ENCODE results near the gene SHANK3. TPM values are rescaled to one million over a fixed set of nuclear protein-coding genes. Genes with fewer than 3 reads are reported as not detected.
A peak's percentile ranks its signal among the peaks of the same experiment; 100 is the strongest.

The SHANK3 gene
- total and polyA plus RNA-seq, 2 of the 8 experiments (the other 6 are each of a cell fraction or from before 2014, with no cell fraction given) = 1.5 to 6.0 TPM

GRCh38 chr22:50704510-50705218 is 32.0 kb downstream of the SHANK3 start:
- Histone ChIP-seq H3K27me3 (replicated peaks in 1 of 4; ENCODE audit: control insufficient read depth in 3 of 4, extremely low read depth in 1 of 4, insufficient read depth in 3 of 4, low read length in 3 of 4) (no peaks in the 10 kb centered on the region), H3K9ac (replicated peaks in 1 of 4; ENCODE audit: extremely low read depth in 1 of 4, low read depth in 3 of 4, low read length in 3 of 4) (no peak overlapping the region), H2AFZ (ENCODE audit: low read length) (no peak overlapping the region), H3K4me2 (ENCODE audit: insufficient read depth in 1 of 2, low read depth in 2 of 2, low read length in 2 of 2) (peak overlapping the region in 1 of 2 experiments; percentile 68; a peak in 2 of 4 replicates), H3K9me3 (ENCODE audit: insufficient read depth in 2 of 2, low read depth in 1 of 2, low read length in 1 of 2) (no peaks in the 10 kb centered on the region), H4K20me1 (replicated peaks in 1 of 2; ENCODE audit: control insufficient read depth in 1 of 2, insufficient read depth in 2 of 2, low read length in 2 of 2) (peaks cover 3 to 22% of the 10 kb centered on the region in 2 experiments), H2BK20ac (ENCODE audit: low read length) (no peak overlapping the region), H2BK15ac (ENCODE audit: low read length) (no peak overlapping the region; the same call in 1 of the 2 replicates), H3K79me1 (ENCODE audit: low read depth, low read length) (no peaks in the 10 kb centered on the region), H3K79me2 (ENCODE audit: control insufficient read depth in 1 of 2, insufficient read depth in 2 of 2, low read length in 2 of 2) (no peaks in the 10 kb centered on the region), H3K23ac (ENCODE audit: insufficient read length) (no peak overlapping the region), H3K36me3 (ENCODE audit: control insufficient read depth in 2 of 4, insufficient read depth in 4 of 4, low read length in 3 of 4) (no peaks in the 10 kb centered on the region), H3K4me3 (ENCODE audit: extremely low read depth in 1 of 4, insufficient read depth in 2 of 4, low read depth in 3 of 4, low read length in 4 of 4) (peak overlapping the region in 2 of 4 experiments; percentile 10 to 49; a peak in 3 of 8 replicates), H3K27ac (ENCODE audit: low read depth, low read length) (no peak overlapping the region), H4K8ac (ENCODE audit: extremely low read depth, insufficient read depth, low read length) (no peak overlapping the region; the same call in 1 of the 2 replicates), H3K56ac (replicated peaks; ENCODE audit: insufficient read length, low read depth, low read length) (no peak overlapping the region), H4K91ac (replicated peaks; ENCODE audit: insufficient read length, low read length) (no peak overlapping the region), H2BK5ac (ENCODE audit: low read depth, low read length) (no peak overlapping the region), H3K18ac (ENCODE audit: extremely low read depth, low read length) (peak overlapping the region; percentile 6; the same call in 1 of the 2 replicates), H4K5ac (ENCODE audit: insufficient read length, low read depth, low read length) (no peak overlapping the region), H3K4me1 (replicated peaks in 1 of 4; ENCODE audit: control insufficient read depth in 3 of 4, insufficient read depth in 4 of 4, low read length in 3 of 4) (peaks cover 0 to 11% (median 3%) of the 10 kb centered on the region in 4 experiments; a peak in 4 of 7 replicates), H3K4ac (replicated peaks; ENCODE audit: insufficient read length, low read depth, low read length) (no peak overlapping the region), H2AK5ac (ENCODE audit: low read depth, low read length) (no peak overlapping the region), H3K14ac (ENCODE audit: insufficient read length) (no peak overlapping the region), H3K23me2 (ENCODE audit: low read depth, low read length) (peaks cover 2% of the 10 kb centered on the region; the same call in 1 of the 2 replicates), H2BK120ac (replicated peaks; ENCODE audit: low read depth, low read length) (no peak overlapping the region), H2BK12ac (ENCODE audit: low read depth, low read length) (no peak overlapping the region)
- DNase-seq (ENCODE audit: low read depth in 1 of 2, low spot score in 2 of 2) (no peak), FAIRE-seq (no peak)
- ChIA-PET POLR2A (ENCODE audit: partially characterized antibody) (no interaction called here), CTCF (ENCODE audit: partially characterized antibody) (interaction anchor here (0.8 kb wide), 1 partner anchor 8 kb away, joined by 3 read pairs; no protein-coding TSS in a partner anchor)
- WGBS, 2 experiments (ENCODE audit: extremely low coverage in 1 of 2, insufficient coverage in 1 of 2, insufficient read length in 1 of 2, insufficient replicate concordance in 2 of 2, low coverage in 1 of 2, low lambda C conversion rate in 2 of 2, missing lambda C conversion rate in 1 of 2) = 85% methylated on average over 32 of the region's 37 CpGs; no CpG with 5 or more reads in 1 of the 2 experiments
- TF ChIP-seq RNF2 (IDR thresholded peaks at IDR 0.05; ENCODE audit: borderline replicate concordance, low read depth, low read length, missing control alignments, poor library complexity, severe bottlenecking) = no peak
- no peak for TF ChIP-seq BCL11A (IDR thresholded peaks at IDR 0.05; ENCODE audit: low read depth in 2 of 2, low read length in 2 of 2)
- no peak for TF ChIP-seq JUND (IDR thresholded peaks at IDR 0.05; ENCODE audit: low read length)
- no peak for TF ChIP-seq SRF (IDR thresholded peaks at IDR 0.05; ENCODE audit: low read depth, low read length)
- no peak for TF ChIP-seq MAX (IDR thresholded peaks at IDR 0.05)
- no peak for TF ChIP-seq CBX8 (IDR thresholded peaks at IDR 0.05; ENCODE audit: borderline replicate concordance, low read depth, low read length)
- no peak for TF ChIP-seq BACH1 (IDR thresholded peaks at IDR 0.05; ENCODE audit: low read length)
- TF ChIP-seq NANOG (IDR thresholded peaks at IDR 0.05; ENCODE audit: insufficient read depth, low read depth, low read length, poor library complexity, severe bottlenecking) = no peak
- no peak for TF ChIP-seq USF2 (IDR thresholded peaks at IDR 0.05; ENCODE audit: low read length)
- no peak for TF ChIP-seq ATF3 (IDR thresholded peaks at IDR 0.05; ENCODE audit: insufficient read depth, low read depth, low read length)
